DMS53 treated with DMSO at 0.1 percent for 48 hours (cell line): Measurements from ENCODE around the gene C1QTNF12.

Source experiments
- DNase-seq: peaks from one replicate; lab custom pipeline; 2025; ENCODE audit not compliant: unreplicated experiment; lab: John Stamatoyannopoulos, UW

C1QTNF12 gene, protein sequence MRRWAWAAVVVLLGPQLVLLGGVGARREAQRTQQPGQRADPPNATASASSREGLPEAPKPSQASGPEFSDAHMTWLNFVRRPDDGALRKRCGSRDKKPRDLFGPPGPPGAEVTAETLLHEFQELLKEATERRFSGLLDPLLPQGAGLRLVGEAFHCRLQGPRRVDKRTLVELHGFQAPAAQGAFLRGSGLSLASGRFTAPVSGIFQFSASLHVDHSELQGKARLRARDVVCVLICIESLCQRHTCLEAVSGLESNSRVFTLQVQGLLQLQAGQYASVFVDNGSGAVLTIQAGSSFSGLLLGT

DNA sequence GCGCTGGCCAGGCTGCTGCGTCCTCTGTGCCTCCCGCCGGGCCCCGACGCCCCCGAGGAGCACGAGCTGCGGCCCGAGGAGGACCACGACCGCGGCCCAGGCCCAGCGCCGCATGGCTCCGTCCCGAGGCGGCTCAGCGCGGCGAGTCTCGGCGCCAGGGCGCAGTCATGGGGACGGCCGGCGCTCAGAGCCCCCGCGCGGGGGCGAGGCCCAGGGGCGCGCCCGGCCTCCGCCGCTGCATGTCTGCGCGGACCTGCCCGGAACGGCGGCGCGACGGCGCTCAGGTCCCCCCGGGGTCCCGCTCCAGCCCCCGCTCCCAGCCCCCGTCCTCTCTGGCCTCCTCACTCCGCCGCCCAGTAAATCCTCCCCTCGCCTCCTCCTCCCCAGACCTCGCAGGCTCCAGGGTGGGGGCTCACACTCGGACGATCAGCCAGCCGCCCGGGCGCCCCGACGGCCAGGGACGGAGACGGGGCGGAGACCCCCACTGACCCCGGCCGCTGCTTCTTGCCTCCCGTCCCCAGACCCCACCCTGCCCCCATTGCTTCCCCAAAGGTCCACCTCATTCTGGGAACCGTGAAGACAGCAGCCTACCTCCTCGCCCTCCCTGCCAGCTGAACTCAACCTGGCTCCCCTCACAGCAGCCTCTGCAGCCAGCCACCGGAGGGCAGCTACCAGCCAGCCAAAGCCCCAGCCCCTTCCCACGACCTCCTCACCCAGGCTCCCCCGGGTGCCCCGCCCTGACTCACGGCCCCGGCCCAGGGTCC, at the start of gene C1QTNF12:
C1QTNF12 (minus strand) TSS at position 146 of the 764 bp plus-strand sequence; CDS start at position 114, 32 bp downstream.
- DNase-seq, result no peak

DNA sequence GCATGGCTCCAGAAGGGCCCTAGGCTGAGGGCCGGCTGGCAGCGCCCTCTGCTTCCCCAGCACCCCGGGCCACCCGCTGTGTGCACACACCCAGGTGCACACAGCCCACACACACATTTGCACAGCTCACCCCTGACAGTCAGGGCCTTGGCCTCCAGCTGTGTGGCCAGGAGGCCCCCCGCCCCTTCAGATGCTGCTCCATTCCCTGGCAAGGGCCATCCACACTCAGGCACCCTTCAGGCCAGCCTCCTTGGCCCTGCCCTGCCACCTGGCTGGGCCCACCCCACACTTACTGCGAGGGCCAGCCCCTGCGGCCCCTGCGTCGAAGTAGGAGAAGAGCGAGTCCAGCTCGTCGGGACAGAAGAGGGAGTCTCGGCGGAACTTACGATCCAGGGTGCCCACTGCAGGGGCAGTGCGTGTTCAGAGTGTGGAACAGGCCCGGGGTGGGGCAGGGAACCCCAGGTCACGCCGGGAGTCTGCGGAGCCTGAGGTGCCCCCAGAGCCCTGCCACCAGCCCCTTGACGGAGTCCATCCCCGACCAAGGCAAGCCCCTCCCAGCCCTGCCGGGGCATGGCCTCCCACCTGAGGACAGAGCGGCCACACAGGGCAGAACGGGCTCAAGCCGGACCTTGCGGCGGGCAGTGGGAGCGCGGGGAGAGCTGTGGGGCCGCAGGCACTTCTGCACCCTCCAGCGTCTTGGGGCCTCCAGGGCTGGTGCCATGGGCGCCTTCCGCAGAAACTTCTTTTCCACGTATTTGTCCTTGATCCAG, 48.8 kb upstream of the C1QTNF12 start:
- no peak for DNase-seq

DNA sequence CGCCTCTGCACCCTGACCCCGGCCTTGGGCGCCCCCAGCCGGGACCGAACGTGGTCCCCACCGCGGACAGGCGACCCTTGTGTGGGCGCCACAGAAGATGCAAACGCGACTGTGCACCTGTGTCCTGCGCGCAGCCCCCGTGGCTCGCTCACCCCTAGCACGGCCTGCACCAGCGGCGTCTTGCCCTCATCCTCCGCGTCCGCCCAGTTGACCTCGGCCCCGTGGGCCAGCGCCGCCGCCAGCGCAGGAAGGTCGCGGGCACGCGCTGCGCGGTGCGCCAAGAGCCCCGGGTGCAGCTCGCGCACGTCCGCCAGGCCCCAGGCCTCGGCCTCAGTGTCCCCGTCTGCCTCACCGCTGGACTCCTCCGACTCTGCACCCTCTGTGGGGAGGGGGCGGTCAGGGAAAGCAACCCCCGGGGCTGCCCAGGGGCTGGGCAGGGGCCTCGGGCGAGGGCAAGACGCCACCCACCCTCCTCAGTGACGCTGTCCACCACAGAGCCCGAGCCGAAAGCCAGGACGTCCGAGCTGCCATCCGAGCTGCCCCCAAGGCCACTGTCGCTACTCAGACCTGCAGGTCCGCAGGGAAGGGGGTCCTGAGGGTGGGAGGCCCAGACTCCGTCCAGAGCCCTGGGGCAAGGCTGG, 47.8 kb upstream of the C1QTNF12 start:
- DNase-seq, result no peak

DNA sequence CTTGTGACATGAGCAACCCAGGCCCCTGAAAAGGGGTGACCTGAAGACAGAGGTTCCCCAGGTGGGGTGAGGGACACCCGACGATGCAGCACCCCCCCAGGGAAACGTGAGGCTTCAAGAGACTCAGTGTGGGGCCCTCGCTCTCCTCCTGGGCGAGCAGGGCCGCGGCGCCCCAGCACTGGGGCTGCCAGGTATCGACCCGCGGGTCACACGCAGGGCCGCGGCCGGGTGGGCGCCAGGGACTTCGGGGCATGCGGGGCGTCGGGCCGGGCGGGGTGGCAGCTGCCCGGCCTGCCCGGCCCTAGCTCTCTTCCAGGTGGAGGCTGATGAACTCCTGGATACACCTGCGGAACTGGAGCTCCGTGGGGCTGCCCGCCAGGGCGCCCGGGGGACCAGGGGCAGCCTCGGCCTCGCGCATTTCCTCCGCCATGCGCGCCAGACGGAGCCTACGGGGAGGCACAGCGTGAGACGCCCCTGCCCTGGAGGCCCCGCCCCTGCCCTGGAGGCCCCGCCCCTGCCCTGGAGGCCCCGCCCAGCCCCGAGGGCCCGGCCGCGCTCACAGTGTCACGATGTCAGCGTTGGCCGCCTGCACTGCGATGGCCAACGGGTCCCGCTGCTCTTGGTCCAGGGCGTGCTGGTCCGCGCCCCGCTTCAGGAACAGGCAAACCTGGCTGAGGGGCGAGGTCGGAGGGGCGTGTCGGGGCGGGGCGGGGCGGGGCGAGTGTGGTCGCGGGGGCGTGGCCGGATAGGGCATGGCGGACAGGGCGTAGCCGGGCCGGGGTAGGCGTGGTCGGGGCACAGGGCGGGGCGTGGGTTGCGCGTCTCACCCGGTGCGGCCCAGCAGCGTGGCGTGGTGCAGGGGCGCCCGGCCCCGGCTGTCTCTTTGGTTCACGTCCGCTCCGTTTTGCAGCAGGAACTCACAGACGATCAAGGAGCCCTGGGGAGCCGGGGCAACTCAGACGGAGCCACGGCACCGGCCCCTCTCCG, 47.0 kb upstream of the C1QTNF12 start:
- no peak for DNase-seq

DNA sequence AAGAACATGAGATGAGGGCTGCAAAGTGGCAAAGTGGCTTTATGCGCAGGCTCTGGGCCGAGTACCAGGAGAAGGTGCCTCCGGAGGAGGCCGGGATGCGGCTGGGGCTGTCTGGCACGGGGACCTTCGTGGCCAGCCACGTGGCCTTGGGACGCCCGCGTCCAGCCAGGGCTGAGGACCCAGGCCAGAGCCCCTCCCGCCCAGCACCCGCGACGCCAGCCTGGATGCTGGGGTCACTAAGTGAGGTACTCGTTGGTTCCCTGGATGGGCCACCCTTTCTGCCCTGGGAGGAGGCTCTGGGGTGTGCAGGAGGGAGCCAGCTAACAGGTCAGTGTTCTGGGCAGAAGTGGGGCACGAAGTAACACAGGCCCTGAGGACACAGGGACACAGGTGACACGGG, 46.3 kb upstream of the C1QTNF12 start:
- no peak for DNase-seq

DNA sequence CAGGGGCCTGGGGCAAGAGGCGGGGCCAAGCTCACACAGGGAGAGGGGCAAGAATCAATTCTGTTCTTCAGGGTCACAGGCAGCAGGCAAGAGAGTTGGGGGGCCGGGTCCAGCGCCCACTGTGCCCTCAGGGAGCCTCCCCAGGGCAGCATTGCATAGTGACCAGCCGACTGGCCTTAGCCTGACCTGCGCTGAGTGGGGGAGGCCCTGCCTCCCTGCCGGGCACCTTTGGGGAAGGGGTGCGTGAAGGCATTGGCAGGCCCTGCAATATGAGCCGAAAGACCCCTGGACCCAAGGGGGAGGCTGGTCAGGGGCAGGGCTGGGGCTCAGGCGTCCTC, 45.9 kb upstream of the C1QTNF12 start:
- no peak for DNase-seq

DNA sequence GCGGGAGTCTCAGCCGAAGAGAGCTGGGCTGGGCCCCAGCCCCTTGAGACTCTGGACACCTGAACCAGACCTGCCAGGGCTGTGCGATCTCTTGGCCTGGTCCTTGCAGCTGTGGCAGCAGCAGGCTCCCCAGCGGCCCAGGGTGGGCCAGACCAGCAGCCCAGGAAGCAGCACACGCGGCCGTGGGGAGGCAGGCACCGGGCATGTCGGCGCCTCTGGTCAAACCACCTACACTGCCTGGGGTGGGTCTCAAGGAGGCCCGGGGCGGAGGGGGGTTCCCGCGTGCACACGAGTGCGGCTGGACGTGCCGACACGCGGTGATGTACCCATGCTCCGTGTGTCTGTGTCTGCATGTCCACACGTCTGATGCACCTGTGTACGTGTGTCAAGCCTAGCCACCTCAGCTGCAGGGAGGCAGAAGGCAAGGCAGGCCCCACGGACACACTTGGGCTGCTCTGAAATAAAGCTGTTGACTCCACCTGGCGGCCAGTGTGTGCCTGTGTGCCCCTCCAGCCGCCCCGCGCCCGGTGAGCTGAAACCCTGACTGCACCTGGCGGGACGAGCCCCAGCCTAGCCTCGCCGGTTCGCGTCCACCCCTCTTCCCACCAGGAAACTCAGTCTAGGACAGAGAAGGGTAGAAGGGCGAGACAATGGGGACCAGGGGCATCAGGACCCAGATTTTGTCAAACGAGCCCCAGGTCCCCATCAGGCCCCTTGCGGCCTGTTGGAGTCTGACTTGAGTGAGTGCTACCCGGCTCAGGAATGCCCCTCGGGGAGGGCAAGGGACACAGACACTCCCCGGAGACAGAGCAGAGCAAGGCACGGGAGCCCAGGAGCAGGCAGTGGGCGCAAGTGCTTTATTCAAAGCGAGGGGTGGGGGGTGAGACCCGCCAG, 45.3 kb upstream of the C1QTNF12 start:
- DNase-seq, result peak; percentile 83

DNA sequence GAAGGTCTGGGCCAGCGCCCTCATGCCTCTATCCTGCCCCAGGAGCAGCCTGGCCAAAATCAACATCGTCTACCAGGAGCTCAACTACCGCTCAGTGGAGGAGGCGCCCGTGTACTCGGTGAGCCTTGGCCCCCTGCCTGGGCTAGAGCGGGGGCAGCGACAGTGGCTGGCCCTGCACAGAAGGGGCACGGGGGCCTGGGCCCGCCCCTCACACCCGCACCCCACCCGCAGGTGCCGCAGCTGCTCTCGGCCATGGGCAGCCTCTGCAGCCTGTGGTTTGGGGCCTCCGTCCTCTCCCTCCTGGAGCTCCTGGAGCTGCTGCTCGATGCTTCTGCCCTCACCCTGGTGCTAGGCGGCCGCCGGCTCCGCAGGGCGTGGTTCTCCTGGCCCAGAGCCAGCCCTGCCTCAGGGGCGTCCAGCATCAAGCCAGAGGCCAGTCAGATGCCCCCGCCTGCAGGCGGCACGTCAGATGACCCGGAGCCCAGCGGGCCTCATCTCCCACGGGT, 44.6 kb upstream of the C1QTNF12 start:
- DNase-seq, result no peak

DNA sequence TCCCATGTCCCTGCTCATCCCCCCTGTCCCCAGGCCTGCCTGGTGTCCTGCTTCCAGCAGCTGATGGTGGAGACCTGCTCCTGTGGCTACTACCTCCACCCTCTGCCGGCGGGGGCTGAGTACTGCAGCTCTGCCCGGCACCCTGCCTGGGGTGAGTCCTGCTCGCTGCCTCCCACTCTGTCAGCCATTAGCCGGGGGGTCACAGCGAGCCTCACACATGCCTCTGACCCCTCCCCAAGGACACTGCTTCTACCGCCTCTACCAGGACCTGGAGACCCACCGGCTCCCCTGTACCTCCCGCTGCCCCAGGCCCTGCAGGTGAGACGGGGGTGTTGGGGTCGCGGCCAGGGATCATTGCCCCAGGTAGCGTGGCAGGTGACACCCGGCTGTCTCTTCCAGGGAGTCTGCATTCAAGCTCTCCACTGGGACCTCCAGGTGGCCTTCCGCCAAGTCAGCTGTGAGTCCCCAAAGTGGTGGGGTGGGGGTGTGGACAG, 43.8 kb upstream of the C1QTNF12 start:
- peak; percentile 45 for DNase-seq

DNA sequence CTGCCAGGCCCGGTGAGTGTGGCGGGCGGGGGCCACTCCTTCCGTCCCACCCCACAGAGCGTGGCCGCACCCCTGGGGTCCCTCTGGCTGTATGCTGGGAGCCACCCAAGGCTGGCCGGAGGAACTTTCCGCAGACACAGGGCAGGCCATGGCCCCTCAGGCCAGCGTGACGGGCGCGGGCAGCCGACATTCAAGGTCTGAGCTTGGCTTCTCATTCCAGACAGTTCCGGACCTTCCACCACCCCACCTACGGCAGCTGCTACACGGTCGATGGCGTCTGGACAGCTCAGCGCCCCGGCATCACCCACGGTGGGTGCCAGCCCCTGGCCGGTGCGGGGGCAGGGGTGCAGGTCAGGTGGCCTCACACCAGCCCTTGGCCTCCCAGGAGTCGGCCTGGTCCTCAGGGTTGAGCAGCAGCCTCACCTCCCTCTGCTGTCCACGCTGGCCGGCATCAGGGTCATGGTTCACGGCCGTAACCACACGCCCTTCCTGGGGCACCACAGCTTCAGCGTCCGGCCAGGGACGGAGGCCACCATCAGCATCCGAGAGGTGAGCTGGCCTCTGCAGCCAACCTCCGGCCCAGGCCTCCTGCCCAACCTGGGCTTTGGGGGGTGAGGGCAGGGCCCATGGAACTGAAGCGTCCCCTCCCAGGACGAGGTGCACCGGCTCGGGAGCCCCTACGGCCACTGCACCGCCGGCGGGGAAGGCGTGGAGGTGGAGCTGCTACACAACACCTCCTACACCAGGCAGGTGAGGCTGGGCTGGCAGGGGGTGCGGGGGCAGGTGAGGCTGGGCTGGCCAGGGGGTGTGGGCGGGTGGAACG, 41.0 kb upstream of the C1QTNF12 start:
- DNase-seq, result no peak

DNA sequence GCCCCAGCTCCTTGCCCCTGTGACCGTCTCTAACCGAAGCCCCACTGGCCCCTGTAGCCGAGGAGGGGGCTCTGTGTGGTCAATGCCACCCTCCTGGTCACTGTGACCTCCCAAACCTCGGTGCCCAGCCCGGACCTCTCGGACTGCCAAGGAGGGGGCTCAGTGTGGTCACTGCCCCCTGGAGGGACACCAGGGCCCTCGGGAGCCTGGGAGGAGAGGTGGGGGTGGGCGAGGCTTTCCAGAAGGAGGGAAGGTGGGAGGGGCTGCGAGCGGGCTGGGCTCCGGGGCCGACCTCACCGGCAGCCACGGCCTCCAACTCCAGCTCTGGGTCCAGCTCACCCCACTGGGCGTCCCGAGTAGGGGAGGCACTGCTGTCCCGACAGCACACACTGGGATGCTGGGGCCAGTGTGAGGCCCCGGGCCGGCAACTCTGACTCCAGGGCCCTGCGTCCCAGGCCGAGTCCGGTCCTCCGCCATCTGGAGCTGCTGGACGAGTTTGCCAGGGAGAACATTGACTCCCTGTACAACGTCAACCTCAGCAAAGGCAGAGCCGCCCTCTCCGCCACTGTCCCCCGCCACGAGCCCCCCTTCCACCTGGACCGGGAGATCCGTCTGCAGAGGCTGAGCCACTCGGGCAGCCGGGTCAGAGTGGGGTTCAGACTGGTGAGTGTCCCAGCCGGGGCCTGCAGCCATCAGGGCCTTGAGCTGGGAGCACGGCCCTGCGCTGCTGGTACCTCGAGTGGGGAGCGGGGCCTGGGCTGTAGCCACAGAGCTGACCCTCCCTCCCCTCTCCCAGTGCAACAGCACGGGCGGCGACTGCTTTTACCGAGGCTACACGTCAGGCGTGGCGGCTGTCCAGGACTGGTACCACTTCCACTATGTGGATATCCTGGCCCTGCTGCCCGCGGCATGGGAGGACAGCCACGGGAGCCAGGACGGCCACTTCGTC, 40.1 kb upstream of the C1QTNF12 start:
- no peak for DNase-seq

DNA sequence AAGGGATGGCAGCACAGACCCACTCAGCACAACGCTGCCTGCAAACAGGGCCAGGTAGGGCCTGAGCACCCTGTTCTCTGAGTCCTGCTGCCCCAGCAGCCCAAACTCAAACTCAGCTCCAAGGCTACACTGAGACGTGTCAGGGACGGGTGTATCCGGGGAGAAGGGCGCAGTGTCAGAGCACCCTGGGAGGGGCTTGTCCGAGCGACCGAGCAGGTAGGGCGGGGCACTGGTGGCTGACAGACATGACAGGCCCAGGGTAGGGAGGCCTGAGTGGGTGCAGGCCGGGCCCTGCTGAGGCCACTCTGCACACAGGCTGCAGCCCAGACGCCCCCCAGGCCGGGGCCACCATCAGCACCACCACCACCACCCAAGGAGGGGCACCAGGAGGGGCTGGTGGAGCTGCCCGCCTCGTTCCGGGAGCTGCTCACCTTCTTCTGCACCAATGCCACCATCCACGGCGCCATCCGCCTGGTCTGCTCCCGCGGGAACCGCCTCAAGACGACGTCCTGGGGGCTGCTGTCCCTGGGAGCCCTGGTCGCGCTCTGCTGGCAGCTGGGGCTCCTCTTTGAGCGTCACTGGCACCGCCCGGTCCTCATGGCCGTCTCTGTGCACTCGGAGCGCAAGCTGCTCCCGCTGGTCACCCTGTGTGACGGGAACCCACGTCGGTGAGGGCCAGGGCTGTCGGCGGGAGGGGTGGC, 39.2 kb upstream of the C1QTNF12 start:
- DNase-seq, result no peak

DNA sequence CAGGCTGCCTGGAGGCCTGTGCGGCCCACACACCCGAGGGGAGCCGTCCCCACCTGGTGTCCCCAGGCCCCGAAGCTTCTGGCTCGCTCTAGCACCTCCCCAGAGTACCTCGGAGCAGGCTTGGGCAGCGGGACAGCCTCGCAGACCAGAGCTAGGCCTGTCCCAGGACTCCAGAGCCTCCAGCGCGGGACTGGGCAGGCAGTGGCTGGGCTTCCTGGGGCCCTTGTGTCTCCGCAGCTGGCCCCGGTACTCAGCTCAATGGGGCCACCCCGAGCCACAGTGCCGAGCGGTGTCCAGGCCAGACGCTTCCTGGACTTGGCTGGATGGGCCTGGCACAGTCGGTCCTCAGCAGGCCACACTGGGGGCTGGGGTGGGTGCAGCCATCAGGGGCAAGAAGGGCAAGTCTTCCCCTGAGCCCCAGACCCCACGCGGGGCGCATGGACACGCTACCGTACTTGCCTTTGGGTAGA, 38.6 kb upstream of the C1QTNF12 start:
- no peak for DNase-seq

DNA sequence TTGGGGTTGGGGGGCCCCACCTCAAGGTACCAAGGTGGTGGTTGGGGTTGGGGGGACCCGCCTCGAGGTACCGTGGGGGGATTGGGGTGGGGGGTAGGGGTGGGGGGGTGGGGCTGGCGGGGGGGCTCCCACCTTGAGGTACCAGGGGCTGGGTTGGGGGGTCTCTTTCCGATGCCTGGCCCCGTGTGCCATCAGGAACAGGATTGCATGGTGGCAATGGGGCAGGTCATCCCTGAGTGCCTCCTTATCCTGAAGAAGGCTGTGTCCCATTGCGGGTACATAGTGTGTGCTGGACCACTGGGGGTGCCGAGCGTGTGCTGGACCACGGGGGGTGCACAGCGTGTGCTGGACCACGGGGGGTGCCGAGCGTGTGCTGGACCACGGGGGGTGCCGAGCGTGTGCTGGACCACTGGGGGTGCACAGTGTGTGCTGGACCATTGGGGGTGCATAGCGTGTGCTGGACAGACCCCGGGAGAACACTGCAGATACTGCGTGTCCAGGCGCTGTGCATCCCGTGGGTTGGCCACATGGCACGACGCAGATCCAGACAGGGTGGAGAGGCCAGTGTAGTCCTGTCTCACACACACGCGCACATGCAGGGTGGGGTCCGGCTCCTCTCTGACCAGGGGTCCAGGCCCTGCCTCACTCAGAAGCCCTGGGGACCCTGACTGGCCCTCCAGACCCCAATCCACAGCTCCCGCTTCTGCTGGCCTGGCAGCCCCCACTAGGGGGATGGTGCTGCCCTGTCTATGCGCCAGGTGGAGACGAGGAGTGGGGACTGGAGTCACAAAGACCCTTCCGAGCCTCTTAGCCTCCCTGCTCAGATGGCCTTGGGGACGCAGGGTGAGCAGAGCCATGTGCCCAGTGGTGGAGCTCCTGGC, 37.9 kb upstream of the C1QTNF12 start:
- DNase-seq, result no peak

DNA sequence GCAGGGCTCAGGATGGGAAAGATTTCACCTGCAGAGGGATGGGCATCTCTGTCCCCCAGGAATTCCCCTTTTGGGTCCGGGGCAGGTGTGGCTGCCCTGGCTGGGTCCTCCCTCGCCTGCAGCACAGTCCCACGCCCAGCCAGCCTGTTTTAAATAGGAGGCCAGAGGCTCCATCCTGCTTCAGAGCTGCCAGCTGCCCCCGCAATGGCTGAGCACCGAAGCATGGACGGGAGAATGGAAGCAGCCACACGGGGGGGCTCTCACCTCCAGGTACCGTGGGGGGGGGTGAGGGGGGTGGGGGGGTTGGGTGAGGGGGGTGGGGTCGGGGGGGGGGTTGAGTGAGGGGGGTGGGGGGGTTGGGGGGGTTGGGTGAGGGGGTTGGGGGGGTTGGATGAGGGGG, 37.3 kb upstream of the C1QTNF12 start:
- DNase-seq, result no peak
